GM12875 (cell line): ENCODE data around the gene JMJD1C.

Experiments used
- H3K4me3 ChIP-seq: one replicate; pipeline ENCODE4 v1.5.1; 2011; ENCODE audit warnings: low read depth, low read length, control low read depth
- TF ChIP-seq, protein P1 (sequence below): IDR thresholded peaks from 2 replicates; pipeline ENCODE4 v1.5.1; 2011; ENCODE audit warnings: low read depth, mild to moderate bottlenecking, control low read depth, inconsistent platforms, low read length, moderate library complexity, borderline replicate concordance; ENCODE audit not compliant: insufficient read depth

The JMJD1C gene

DNA sequence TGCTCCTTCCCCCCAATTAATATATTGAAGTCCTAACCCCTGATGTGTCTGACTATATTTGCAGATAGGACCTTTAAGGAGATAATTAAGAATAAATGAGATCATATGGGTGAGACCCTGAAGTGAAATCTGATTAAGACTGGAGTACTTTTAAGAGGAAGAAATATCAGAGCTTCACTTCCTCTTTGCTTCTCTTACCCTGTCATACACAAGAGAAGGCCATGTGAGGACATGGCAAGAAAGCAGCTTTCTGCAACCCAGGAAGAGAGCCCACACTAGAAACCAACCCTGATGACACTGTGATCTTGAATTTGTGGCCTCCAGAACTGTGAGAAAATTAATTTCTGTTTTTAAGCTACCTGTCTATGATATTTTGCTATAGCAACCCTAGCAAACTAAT lies 44.2 kb downstream of the JMJD1C start:
- TF ChIP-seq, protein P1, sequence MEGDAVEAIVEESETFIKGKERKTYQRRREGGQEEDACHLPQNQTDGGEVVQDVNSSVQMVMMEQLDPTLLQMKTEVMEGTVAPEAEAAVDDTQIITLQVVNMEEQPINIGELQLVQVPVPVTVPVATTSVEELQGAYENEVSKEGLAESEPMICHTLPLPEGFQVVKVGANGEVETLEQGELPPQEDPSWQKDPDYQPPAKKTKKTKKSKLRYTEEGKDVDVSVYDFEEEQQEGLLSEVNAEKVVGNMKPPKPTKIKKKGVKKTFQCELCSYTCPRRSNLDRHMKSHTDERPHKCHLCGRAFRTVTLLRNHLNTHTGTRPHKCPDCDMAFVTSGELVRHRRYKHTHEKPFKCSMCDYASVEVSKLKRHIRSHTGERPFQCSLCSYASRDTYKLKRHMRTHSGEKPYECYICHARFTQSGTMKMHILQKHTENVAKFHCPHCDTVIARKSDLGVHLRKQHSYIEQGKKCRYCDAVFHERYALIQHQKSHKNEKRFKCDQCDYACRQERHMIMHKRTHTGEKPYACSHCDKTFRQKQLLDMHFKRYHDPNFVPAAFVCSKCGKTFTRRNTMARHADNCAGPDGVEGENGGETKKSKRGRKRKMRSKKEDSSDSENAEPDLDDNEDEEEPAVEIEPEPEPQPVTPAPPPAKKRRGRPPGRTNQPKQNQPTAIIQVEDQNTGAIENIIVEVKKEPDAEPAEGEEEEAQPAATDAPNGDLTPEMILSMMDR = no peak

DNA sequence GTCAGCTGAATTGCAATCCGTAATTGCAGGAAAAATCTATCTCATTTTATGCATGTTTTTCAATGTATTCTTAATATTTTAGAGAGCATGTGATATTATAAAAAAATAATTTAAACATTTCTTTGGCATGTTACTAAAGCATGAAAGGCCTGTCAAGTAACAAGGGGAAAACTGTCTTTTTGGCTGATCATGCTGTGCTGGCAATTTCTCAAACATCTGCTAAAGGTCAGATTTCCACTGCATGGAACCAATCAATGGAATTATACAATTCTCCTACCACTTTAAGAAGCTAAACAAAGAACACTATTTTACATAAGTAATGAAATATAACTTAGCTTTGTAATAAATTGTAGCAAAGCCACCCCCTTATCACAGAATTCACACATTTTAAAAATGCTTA lies 49.4 kb downstream of the JMJD1C start:
- no peak overlapping the region for H3K4me3 ChIP-seq
- TF ChIP-seq, protein P1 = no peak

More for the DNA sequence above, 44.2 kb downstream of the JMJD1C start:
- no peak overlapping the region for H3K4me3 ChIP-seq

DNA sequence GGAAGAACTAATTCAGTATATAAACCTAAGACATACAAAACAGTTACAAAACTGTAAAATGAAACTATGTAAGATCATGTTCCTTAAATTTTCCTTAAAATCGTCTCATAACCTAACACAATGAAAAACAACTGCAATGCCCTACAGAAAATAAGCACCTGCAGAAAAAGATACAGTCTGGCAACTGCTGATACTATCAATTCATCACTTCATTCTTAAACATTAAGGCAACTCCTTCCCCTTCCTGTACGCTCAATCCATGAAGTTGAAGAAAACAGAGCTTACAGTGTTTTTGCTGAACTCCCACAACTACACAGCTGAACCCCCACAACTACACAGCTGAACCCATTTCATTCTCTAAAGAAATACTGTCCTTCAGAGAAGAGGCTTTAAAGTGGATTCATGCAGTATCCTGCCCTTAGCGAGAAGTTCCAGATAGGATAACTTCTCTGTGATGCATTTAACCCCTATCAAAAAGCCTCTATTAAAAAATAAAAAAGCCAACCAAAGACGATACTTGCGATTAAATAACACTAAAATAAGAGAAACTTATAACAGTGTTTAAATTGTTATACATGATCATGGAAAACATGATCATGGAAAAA lies 50.0 kb downstream of the JMJD1C start:
- H3K4me3 ChIP-seq = no peak overlapping the region
- TF ChIP-seq, protein P1 = no peak

DNA sequence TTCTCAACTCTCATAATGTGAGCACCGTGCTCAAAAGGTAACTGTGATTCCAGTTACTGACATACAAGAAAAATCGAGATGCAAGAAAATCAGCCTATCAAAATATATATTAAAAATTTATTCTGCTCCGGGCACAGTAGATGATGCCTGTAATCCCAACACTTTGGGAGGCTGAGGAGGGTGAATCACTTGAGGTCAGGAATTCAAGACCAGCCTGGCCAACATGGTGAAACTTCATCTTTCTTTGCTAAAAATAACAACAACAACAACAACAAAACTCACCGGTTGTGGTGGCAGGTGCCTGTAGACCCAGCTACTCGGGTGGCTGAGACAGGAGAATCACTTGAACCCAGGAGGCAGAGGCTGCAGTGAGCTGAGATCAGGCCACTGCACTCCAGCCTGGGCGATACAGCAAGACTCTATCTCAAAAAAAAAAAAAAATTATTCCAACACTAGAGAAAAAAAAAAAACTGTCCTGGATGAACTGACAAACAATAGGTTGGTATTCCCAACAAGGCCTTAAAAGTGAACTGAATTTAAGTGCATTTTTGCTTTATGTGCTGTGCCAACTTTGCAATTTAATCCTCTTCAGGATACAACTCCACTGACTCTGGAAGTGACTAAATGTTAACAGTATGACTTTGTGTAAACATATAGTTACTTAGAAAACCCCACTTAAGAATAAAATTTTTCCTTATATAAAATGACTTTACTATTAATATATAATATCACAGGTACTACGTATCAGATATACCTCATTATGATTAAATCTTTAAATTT lies 51.1 kb downstream of the JMJD1C start:
- no peak overlapping the region for H3K4me3 ChIP-seq
- TF ChIP-seq, protein P1 = no peak

DNA sequence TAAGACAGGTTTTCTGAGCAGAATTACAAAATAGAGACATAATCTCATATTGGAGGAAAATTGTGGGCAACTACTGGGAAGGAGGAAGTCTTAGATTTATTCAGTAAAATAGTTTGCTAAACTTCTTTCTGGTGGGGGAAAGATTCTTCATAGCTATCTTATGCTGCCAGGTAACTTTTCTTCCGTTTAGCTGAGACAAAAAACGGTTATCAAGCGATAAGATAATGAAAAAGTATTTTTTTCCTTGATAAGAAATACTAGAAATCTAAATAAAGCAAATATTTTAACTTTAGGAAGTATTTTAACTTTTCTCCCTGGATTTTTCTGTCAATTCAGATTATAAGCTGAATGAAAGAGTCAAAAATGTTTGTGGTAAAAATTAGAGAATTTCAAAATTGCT lies 52.3 kb downstream of the JMJD1C start:
- no peak overlapping the region for H3K4me3 ChIP-seq
- TF ChIP-seq, protein P1 = no peak

DNA sequence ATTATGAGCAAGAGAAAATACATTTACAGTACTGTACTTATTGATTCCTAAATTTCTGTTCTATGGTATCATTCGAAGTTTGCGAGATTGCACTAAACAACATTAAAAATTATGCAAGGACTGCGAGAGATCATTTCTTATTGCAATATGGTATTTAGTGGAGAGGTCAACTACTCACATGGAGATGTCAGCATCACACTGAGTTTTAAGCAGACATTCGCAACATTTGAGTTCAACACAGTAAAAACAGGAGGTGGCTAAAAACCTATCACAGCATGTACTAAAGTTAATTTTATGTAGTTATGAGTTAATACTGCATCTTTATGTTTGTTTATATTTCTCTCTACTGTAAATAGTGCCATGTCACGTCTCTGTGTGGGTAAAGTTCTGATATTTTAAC lies 53.5 kb downstream of the JMJD1C start:
- TF ChIP-seq, protein P1 = no peak
- H3K4me3 ChIP-seq = no peak overlapping the region

DNA sequence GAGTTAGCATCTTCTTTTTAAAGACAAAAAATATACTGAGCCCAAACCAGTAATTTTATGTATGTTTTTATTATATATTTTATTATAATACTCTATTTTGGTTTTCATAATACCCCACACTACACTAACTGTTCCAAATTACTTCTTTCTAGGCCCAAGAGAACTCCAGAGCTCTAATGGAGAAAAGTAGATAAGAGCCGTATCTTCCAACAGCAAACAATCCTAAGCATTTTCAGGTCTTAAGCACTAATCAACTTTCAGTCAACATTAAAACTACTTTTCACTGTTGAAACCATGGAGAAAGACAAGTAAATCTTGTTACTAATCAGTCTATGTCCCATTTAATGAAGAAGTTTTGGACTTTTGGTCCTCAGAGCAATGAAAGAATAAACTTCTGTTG lies 55.1 kb downstream of the JMJD1C start:
- H3K4me3 ChIP-seq = no peak overlapping the region
- TF ChIP-seq, protein P1 = no peak
